ENCODE measurements around the gene AGPAT3. TPM values are rescaled to one million over a fixed set of nuclear protein-coding genes. Genes with fewer than 3 reads are reported as not detected.

The AGPAT3 gene
- total RNA-seq, 6 donors from 2014 or later: 55.0 to 102 (median 70.0) TPM

DNA sequence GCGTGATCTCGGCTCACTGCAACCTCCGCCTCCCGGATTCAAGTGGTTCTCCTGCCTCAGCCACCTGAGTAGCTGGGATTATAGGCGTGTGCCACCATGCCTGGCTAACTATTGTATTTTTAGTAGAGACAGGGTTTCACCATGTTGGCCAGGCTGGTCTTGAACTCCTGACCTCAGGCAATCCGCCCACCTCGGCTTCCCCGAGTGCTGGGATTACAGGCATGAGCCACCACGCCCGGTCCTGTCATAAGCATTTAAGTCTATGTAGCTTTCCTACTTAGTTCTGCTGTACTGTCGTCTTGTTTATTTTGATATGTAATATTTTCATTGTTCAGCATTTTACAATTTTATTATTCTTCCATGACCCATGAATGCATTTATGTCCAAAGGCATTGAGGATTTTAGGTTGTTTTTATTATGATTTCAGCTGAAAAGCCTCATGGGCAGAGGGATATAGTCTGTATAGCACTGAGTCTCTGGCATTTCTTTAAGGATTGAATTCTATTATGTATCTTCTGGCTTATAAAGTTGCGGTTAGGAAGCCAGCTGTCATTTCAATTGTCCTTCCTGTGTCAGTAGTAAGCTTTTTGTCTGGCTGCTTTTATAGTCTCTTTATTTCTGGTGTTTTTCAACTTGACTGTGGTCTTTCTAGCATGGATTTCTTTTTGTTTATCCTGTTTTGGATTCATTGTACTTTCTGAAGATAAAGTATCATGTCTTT is 9.2 kb downstream of the AGPAT3 start:
- no peak for DNase-seq

DNA sequence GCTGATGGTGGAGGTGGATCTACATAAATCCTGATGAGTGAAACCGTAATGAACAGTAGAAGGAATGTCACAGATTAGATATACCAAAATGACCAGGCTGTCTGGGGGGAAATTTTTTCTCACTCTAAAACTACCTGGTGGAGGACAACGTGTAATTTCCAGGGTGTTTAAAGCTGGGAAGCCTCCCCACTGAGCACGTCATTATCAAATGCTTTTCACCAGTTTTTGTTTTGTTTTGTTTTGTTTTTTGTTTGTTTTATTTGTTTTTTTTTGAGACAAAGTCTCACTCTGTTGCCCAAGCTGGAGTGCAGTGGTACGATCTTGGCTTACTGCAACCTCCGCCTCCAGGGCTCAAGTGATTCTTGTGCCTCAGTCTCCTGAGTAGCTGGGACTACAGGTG is 11.6 kb downstream of the AGPAT3 start:
- Histone ChIP-seq H3K36me3 (peaks cover 0 to 17% (median 4%) of the 10 kb centered on the region in 4 donors), H3K4me1 (peaks cover 14 to 34% (median 17%) of the 10 kb centered on the region in 4 donors), H3K27ac (no peak overlapping the region), H3K4me3 (no peak overlapping the region), H3K27me3 (no peaks in the 10 kb centered on the region), H3K9me3 (no peaks in the 10 kb centered on the region)
- no peak for TF ChIP-seq EP300 (IDR thresholded peaks at IDR 0.05)
- no peak for TF ChIP-seq POLR2A (IDR thresholded peaks at IDR 0.05)
- TF ChIP-seq POLR2AphosphoS5 (IDR thresholded peaks at IDR 0.05): no peak
- TF ChIP-seq, protein P1, sequence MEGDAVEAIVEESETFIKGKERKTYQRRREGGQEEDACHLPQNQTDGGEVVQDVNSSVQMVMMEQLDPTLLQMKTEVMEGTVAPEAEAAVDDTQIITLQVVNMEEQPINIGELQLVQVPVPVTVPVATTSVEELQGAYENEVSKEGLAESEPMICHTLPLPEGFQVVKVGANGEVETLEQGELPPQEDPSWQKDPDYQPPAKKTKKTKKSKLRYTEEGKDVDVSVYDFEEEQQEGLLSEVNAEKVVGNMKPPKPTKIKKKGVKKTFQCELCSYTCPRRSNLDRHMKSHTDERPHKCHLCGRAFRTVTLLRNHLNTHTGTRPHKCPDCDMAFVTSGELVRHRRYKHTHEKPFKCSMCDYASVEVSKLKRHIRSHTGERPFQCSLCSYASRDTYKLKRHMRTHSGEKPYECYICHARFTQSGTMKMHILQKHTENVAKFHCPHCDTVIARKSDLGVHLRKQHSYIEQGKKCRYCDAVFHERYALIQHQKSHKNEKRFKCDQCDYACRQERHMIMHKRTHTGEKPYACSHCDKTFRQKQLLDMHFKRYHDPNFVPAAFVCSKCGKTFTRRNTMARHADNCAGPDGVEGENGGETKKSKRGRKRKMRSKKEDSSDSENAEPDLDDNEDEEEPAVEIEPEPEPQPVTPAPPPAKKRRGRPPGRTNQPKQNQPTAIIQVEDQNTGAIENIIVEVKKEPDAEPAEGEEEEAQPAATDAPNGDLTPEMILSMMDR (IDR thresholded peaks at IDR 0.05): no peak
- WGBS, 2 donors: 96% methylated on average over 5 of the region's 5 CpGs
- DNase-seq (no peak), ATAC-seq (ENCODE audit: low FRiP score in 2 of 2) (no peak)

More for the DNA sequence above, 9.2 kb downstream of the AGPAT3 start:
- no peak for ATAC-seq (ENCODE audit: low FRiP score in 2 of 2)
- Histone ChIP-seq H3K9me3 (no peaks in the 10 kb centered on the region), H3K4me3 (no peak overlapping the region), H3K27ac (no peak overlapping the region), H3K36me3 (peaks cover 0 to 20% (median 4%) of the 10 kb centered on the region in 4 donors), H3K4me1 (peaks cover 0 to 12% (median 3%) of the 10 kb centered on the region in 4 donors), H3K27me3 (no peaks in the 10 kb centered on the region)
- no peak for TF ChIP-seq POLR2A (IDR thresholded peaks at IDR 0.05)
- TF ChIP-seq EP300 (IDR thresholded peaks at IDR 0.05): no peak
- TF ChIP-seq POLR2AphosphoS5 (IDR thresholded peaks at IDR 0.05): no peak
- WGBS, 2 donors: 72 to 78% methylated on average over 12 of the region's 12 CpGs

DNA sequence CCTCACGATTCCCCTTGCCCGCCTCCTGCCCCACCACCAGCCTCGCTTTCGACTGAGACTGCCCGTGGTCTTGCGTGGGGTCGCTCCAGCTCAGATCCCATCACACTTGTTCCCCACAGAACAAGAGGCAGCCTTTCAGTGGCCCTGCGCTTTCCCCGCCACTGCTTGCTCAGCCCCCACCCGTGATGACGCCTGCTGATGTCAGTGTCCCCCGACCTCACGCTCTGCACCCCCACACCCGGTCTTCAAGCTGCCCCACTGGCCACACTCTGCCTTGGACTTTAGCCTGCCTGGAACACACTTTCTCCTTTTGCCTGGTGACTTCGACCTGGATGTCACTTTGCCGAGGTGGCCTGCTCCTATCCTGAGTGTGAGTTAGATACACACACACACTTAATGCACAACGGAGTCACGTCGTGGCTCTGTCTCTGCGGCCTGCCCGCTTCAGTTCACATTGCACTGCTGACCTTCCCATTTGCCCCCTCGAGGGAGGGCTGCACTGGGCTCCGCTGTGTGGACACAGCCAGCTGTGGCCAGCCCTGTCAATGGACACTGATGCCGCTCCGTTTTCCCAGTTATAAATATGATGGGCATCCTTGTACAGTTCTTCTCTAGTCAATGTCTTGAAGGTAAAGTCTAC is 13.0 kb downstream of the AGPAT3 start:
- 95% methylated on average over 18 to 25 of the region's 25 CpGs for WGBS, 2 donors
- Histone ChIP-seq H3K4me3 (no peak overlapping the region), H3K27ac (no peak overlapping the region), H3K4me1 (peaks cover 13 to 31% (median 16%) of the 10 kb centered on the region in 4 donors), H3K9me3 (no peaks in the 10 kb centered on the region), H3K27me3 (no peaks in the 10 kb centered on the region), H3K36me3 (peaks cover 0 to 13% (median 3%) of the 10 kb centered on the region in 4 donors)
- ATAC-seq (ENCODE audit: low FRiP score in 2 of 2) (no peak), DNase-seq (no peak)
- TF ChIP-seq POLR2A (IDR thresholded peaks at IDR 0.05): no peak

DNA sequence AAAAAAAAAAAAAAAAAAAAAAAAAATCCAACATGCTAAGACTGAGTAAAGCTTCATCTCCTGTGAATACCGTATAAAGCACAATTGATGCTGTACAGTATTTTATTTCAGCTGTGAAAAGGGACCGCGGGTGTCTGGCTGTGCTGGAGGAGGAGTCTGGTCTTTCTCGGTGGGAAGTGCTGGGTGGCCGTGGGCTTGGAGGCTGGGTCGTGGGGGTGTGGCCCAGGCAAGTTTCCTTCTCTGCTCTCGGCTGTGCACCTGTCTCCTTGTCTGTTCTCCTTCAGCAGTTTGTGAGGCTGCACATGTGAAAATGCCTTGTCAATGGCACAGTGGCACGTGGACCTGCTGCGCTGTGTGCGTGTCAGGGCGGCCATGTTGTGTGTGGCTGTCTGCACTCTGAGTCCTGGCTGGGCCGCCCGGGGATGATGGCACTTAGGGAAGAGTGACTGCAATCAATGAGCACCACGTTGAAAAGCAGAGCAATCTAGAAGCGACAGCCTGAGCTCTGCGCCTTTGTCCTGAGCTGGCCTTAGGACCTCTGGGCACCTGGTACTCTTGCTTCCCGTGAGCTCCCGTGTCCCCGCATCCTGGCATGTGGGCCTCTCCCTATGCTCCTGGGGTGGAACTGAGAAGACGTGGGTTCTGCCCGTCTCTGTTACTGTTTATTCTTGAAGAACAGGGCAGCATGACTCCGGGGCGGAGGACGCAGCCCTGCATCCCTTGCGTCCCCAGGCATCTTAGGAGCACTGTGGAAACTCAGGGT is 14.5 kb downstream of the AGPAT3 start:
- TF ChIP-seq POLR2A (IDR thresholded peaks at IDR 0.05) (no peak), EP300 (IDR thresholded peaks at IDR 0.05) (no peak), POLR2AphosphoS5 (IDR thresholded peaks at IDR 0.05) (no peak)
- TF ChIP-seq, protein P1 (IDR thresholded peaks at IDR 0.05): no peak
- DNase-seq (no peak), ATAC-seq (ENCODE audit: low FRiP score in 2 of 2) (no peak)
- WGBS, 2 donors: 91% methylated on average over 21 to 25 of the region's 25 CpGs
- Histone ChIP-seq H3K27me3 (no peaks in the 10 kb centered on the region), H3K4me1 (peaks cover 24 to 41% (median 27%) of the 10 kb centered on the region in 4 donors), H3K27ac (peak overlapping the region in 2 of 4 donors; percentile 2 to 21), H3K9me3 (no peaks in the 10 kb centered on the region), H3K36me3 (peaks cover 0 to 10% (median 2%) of the 10 kb centered on the region in 4 donors), H3K4me3 (no peak overlapping the region)

DNA sequence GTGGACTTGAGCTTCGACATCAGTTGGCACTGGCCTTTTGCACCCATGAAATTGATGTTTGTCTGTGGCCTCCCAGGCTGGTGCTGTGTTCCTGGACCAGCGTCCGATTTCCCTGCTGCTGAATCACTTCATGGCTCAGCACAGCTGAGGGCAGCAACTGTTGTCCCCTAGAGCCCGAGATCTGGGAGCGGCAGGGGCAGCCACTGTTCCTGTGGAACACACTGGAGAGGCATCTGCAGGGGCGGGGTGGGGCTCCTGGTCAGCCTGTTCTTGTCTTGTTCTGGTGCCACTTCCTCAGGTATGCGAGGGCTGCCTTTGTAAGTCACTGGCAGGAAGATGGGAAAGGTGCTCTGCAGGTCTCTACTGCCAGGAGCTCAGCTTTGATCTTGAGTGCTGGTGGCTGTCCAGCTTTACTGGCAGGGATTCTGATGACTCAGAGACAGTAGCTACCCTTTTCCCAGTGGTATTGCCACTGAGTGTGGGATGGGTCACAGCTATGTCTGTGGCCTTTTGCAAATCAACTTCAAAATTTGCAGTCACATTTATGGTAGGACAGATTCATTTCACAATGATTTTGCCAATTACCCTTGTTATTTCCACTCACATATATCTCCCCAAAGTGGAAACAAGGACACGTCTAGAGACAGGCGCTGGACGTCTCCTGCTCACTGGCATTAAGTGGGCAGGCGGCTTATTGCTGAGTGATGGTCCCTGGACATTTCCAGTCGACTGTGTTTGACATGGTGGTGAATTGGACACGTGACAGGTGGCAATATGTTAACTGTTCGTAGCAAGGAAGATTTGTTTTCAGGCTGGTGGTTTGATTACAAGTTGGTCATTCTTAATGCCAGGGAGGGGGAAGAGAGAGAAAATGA is 15.3 kb downstream of the AGPAT3 start:
- H3K9me3 ChIP-seq: no peaks in the 10 kb centered on the region
- peaks cover 29 to 49% (median 31%) of the 10 kb centered on the region in 4 donors for H3K4me1 ChIP-seq
- WGBS, 2 donors: 62 to 63% methylated on average over 13 to 14 of the region's 14 CpGs
- peak overlapping the region in 3 of 4 donors; percentile 2 to 40 (median 21) for H3K27ac ChIP-seq
- H3K27me3 ChIP-seq: no peaks in the 10 kb centered on the region
- DNase-seq: peak in 1 of 2 donors; percentile 66
- peak in 1 of 2 donors; percentile 61 for ATAC-seq (ENCODE audit: low FRiP score in 2 of 2)
- TF ChIP-seq, protein P1 (IDR thresholded peaks at IDR 0.05): no peak
- TF ChIP-seq EP300 (IDR thresholded peaks at IDR 0.05): no peak
- no peak overlapping the region for H3K4me3 ChIP-seq
- peaks cover 0 to 10% (median 2%) of the 10 kb centered on the region in 4 donors for H3K36me3 ChIP-seq

Data from upper lobe of left lung (tissue), 6 donors.